Esophagus squamous epithelium (tissue), 5 donors: ENCODE data around the gene ERBB3. TPM values are rescaled to one million over a fixed set of nuclear protein-coding genes. Genes with fewer than 3 reads are reported as not detected.
A peak's percentile ranks its signal among the peaks of the same experiment; 100 is the strongest.
"Not testable (repeated sequence)": the region's sequence is repeated elsewhere in the genome, so short reads cannot be mapped to it uniquely, and the experiment has no call there.

Source experiments
- DNase-seq: peaks from one replicate; lab custom pipeline; 2025; lab: John Stamatoyannopoulos, UW
- H3K27ac ChIP-seq, 4 donors: fragments of 200-600 bp; sonication (generic); one replicate each; pipeline ENCODE4 v1.5.1; 2016 to 2019; ENCODE audit warnings: mild to moderate bottlenecking in 1 of 4
- H3K27me3 ChIP-seq, 4 donors: fragments of 200-600 bp; sonication (generic); 1 replicate in 3 of 4; 2 replicates in 1 of 4; pipeline versions ENCODE4 v1.5.1 to v1.6.0; 2017 to 2021; ENCODE audit warnings: antibody characterized with exemption in 1 of 4
- H3K36me3 ChIP-seq, 3 donors: fragments of 200-600 bp; sonication (generic); one replicate each; pipeline ENCODE4 v1.5.1; 2016 to 2019
- H3K4me1 ChIP-seq, 3 donors: fragments of 200-600 bp; sonication (generic); one replicate each; pipeline ENCODE4 v1.5.1; 2017 to 2019
- H3K4me3 ChIP-seq, 4 donors: fragments of 200-600 bp; sonication (generic); 1 replicate in 3 of 4; 2 replicates in 1 of 4; pipeline ENCODE4 v1.5.1; 2016 to 2019; ENCODE audit warnings: mild to moderate bottlenecking in 2 of 4, moderate library complexity in 1 of 4
- H3K9me3 ChIP-seq, 3 donors: fragments of 200-600 bp; sonication (generic); one replicate each; pipeline ENCODE4 v1.5.1; 2016 to 2019
- CTCF ChIP-seq, 6 experiments: fragments of 450-650 bp in 4 of 6; fragments of 200-600 bp in 2 of 6; sonication (generic) in 2 of 6; IDR thresholded peaks; one replicate each; pipeline ENCODE4 v1.5.1; 2016 to 2019; ENCODE audit warnings: antibody characterized with exemption in 6 of 6, mild to moderate bottlenecking in 4 of 6, moderate library complexity in 4 of 6
- POLR2A ChIP-seq, 4 donors: fragments of 450-650 bp; IDR thresholded peaks; one replicate each; pipeline ENCODE4 v1.6.1; 2017; ENCODE audit warnings: antibody characterized with exemption in 4 of 4, mild to moderate bottlenecking in 4 of 4, moderate library complexity in 3 of 4
- WGBS, 2 donors: methylation state at CpG; one replicate each; pipeline ENCODE4 v1.1.5; 2018; 5-methylcytosine and 5-hydroxymethylcytosine counted together
- intact Hi-C: fragments of 100-400 bp; cut with DNase I; formaldehyde crosslinking; loops from one replicate; pipeline ENCODE4 v1.15.0; 2022
- total RNA-seq, 4 donors: library from RNA; depleted of rRNA; stranded (reverse); fragments of >200 nt; gene quantifications; one replicate each; pipeline ENCODE4 v1.1.0, GENCODE V29; 2016
- donor health status: DM: yes; HTN: yes; CAD: no.

Gene ERBB3
- total RNA-seq, 4 donors from 2014 or later: 36.0 to 125 (median 82.8) TPM

DNA sequence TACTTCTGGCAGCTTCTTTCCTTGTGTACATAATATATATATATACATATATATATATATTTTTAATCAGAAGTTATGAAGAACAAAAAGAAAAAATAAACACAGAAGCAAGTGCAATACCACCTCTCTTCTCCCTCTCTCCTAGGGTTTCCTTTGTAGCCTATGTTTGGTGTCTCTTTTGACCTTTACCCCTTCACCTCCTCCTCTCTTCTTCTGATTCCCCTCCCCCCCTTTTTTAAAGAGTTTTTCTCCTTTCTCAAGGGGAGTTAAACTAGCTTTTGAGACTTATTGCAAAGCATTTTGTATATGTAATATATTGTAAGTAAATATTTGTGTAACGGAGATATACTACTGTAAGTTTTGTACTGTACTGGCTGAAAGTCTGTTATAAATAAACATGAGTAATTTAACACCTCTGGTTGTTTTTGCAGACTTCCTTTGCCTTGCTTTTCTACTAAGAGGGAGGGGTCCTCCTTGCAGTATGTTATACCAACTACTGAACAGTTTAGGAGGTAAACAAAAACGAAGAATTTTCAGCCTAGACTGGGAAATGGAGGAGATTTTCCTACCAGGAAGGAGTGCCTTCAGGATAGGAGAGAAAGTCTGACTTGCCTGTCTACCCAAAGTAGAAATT, 41.8 kb upstream of the ERBB3 start:
- H3K4me1 ChIP-seq: peaks cover 4 to 16% (median 13%) of the 10 kb centered on the region in 3 donors
- H3K36me3 ChIP-seq: peaks cover under 1 to 49% (median 5%) of the 10 kb centered on the region in 3 donors
- no peaks in the 10 kb centered on the region for H3K9me3 ChIP-seq
- no peak overlapping the region for H3K4me3 ChIP-seq
- H3K27me3 ChIP-seq: no peaks in the 10 kb centered on the region
- no peak for TF ChIP-seq POLR2A (IDR thresholded peaks at IDR 0.05)
- TF ChIP-seq CTCF (IDR thresholded peaks at IDR 0.05): no peak
- no peak for DNase-seq
- WGBS, 2 donors: 46 to 73% methylated on average over 2 of the region's 2 CpGs
- intact Hi-C loops: loop anchor here (5.0 kb wide), 1 partner anchor 46 kb away; no protein-coding TSS in a partner anchor
- no peak overlapping the region for H3K27ac ChIP-seq

GRCh38 chr12:56040151-56040550, 39.8 kb upstream of the ERBB3 start:
- H3K4me3 ChIP-seq: no peak overlapping the region
- H3K9me3 ChIP-seq: no peaks in the 10 kb centered on the region
- no peak overlapping the region for H3K27ac ChIP-seq
- peaks cover 0 to 49% (median 18%) of the 10 kb centered on the region in 3 donors for H3K36me3 ChIP-seq
- DNase-seq: no peak
- no peaks in the 10 kb centered on the region for H3K27me3 ChIP-seq
- TF ChIP-seq POLR2A (IDR thresholded peaks at IDR 0.05) (no peak), CTCF (IDR thresholded peaks at IDR 0.05) (no peak)
- H3K4me1 ChIP-seq: peaks cover 9 to 24% (median 18%) of the 10 kb centered on the region in 3 donors
- intact Hi-C loops: loop anchor here (10.0 kb wide), 1 partner anchor 65 kb away; the partner anchor contains the start of gene PA2G4
- 100% methylated on average over 1 of the region's 1 CpG for WGBS, 2 donors

DNA sequence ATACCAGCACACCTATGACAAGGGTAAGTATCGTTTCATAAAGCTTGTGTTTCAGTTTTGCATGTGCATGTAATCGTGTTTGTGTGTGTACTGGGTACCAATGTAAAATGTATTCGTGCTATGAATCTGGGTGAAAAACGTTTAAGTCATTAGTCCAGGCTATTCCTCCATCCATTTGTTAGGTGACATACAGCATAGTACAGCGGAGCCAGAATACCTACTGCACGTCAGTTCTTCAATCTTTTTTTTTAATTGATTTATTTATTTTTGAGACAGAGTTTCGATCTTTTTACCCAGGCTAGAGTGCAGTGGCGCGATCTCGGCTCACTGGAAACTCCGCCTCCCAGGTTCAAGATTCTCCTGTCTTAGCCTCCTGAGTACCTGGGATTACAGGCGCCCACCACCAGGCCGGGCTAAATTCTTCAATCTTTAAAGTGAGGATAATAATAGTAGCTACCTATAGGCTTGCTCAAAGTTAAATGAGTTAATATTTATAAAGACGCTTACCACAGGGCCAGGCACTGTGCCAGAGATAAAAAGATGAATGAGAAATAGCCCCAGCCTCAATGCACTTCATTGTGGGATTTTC, 38.9 kb upstream of the ERBB3 start:
- H3K9me3 ChIP-seq: no peaks in the 10 kb centered on the region
- peak overlapping the region; percentile 92 to 99 (median 96) for H3K27ac ChIP-seq
- H3K4me3 ChIP-seq: peak overlapping the region; percentile 81 to 89 (median 82)
- TF ChIP-seq POLR2A (IDR thresholded peaks at IDR 0.05): no peak
- TF ChIP-seq CTCF (IDR thresholded peaks at IDR 0.05): peak in 2 of 6 experiments; percentile 16 to 30
- peaks cover 9 to 24% (median 18%) of the 10 kb centered on the region in 3 donors for H3K4me1 ChIP-seq
- no peak for DNase-seq
- peaks cover 0 to 49% (median 21%) of the 10 kb centered on the region in 3 donors for H3K36me3 ChIP-seq
- no peaks in the 10 kb centered on the region for H3K27me3 ChIP-seq
- WGBS, 2 donors: 46 to 61% methylated on average over 14 of the region's 14 CpGs
- intact Hi-C loops: loop anchor here (10.0 kb wide), 1 partner anchor 64 kb away; the partner anchor contains the start of gene PA2G4

DNA sequence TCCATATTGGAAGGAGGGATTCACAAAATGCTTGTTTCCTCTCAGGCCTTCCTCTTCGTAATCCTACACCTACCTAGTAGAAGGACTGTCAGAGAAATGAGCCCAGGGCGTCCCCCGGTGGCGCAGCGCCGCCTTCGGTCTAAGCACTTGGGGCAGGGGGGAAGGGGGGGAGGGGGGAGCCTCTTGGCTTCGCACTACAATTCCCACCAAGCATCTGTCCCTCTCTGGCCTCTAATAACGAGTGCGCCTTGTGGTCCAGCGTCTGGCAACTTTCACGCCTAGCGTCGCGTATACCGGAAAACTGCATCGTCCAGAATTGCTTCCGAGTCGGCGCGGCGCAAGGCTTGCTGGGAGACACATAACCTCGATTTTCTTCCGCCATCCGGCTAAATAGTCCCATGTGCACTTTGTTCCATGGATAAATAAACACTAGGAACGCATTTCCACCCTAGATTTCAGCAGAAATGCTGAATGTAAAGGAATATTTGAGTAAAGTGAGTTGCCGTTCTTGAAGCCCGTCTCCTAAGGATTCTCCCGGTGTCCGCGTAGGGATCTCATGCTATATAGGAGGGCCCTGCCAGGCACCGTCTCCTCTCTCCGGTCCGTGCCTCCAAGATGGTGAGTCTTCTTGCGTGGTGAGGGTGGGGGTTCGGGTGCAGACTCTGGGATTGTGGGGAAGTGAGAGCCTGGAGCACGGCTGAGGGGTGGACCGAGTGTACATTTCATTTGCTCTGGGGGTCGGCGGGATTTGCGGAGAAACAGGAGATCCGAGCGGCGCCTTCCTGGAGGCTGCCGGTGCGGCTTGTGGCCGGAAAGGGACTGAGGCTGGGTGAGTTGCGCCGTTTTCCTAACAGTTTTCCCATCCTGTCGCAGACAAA, 38.2 kb upstream of the ERBB3 start, which contains the start of gene RPS26:
Gene RPS26 (plus strand): TSS at position 367 of the 878 bp plus-strand sequence. CDS start 249 bp downstream, at position 616.
- WGBS, 2 donors: 0% methylated on average over 28 to 45 of the region's 50 CpGs
- H3K4me1 ChIP-seq: peaks cover 9 to 26% (median 18%) of the 10 kb centered on the region in 3 donors
- DNase-seq: peak; percentile 90
- peaks cover 0 to 44% (median 21%) of the 10 kb centered on the region in 3 donors for H3K36me3 ChIP-seq
- H3K4me3 ChIP-seq: peak within 1 kb of the TSS; percentile 81 to 89 (median 82)
- TF ChIP-seq POLR2A (IDR thresholded peaks at IDR 0.05) (peak in 3 of 4 donors; percentile 14 to 95 (median 84)), CTCF (IDR thresholded peaks at IDR 0.05) (peak in 3 of 6 experiments; percentile 12 to 61 (median 30))
- no peaks in the 10 kb centered on the region for H3K27me3 ChIP-seq
- intact Hi-C loops: loop anchor here (10.0 kb wide), 1 partner anchor 63 kb away; the partner anchor contains the start of gene PA2G4
- H3K27ac ChIP-seq: peak within 1 kb of the TSS; percentile 92 to 99 (median 96)
- no peaks in the 10 kb centered on the region for H3K9me3 ChIP-seq

DNA sequence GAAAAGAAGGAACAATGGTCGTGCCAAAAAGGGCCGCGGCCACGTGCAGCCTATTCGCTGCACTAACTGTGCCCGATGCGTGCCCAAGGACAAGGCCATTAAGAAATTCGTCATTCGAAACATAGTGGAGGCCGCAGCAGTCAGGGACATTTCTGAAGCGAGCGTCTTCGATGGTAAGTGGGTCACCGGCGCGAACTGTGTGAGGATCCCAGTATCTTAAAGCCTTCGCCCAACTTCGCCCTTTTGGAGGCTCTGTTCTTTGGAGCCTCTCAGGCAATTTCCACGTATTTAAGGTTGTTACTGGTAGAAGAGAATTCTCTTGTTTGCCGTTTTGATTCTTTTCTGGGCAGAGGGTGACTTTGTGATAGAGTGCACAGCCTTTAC, 37.5 kb upstream of the ERBB3 start:
- H3K27ac ChIP-seq: peak overlapping the region; percentile 92 to 99 (median 96)
- H3K4me3 ChIP-seq: peak overlapping the region; percentile 81 to 89 (median 82)
- H3K27me3 ChIP-seq, DNase-seq, H3K9me3 ChIP-seq: not testable (repeated sequence)
- WGBS, 2 donors: 0 to 1% methylated on average over 11 to 17 of the region's 20 CpGs
- intact Hi-C loops: loop anchor here (10.0 kb wide), 1 partner anchor 62 kb away; the partner anchor contains the start of gene PA2G4
- peaks cover 0 to 38% (median 21%) of the 10 kb centered on the region in 3 donors for H3K36me3 ChIP-seq
- H3K4me1 ChIP-seq: peaks cover 9 to 33% (median 21%) of the 10 kb centered on the region in 3 donors
